BE2C (cell line): ENCODE measurements around the gene FKRP.

Experiments used
- DNase-seq: peaks from one replicate; pipeline ENCODE4 v3.0.0-alpha.2; 2020
- H3K27me3 ChIP-seq: fragments of 250-450 bp; sonication (Bioruptor Pico); 2 replicates; pipeline ENCODE4 v1.5.1; 2020; ENCODE audit warnings: mild to moderate bottlenecking
- H3K36me3 ChIP-seq: fragments of 250-450 bp; sonication (Bioruptor Pico); 2 replicates; pipeline ENCODE4 v1.5.1; 2020; ENCODE audit warnings: mild to moderate bottlenecking
- H3K4me1 ChIP-seq: fragments of 250-450 bp; sonication (Bioruptor Pico); 2 replicates; pipeline ENCODE4 v1.5.1; 2020
- H3K4me3 ChIP-seq: 2 replicates; pipeline ENCODE4 v1.5.1; 2011; ENCODE audit warnings: low read depth, low read length
- H3K9me3 ChIP-seq: fragments of 250-450 bp; sonication (Bioruptor Pico); 2 replicates; pipeline ENCODE4 v1.5.1; 2020
- CTCF ChIP-seq: IDR thresholded peaks from 2 replicates; pipeline ENCODE4 v1.5.1; 2012; ENCODE audit warnings: mild to moderate bottlenecking, low read depth, low read length

FKRP gene

GRCh38 chr19:46726551-46726950, 19.3 kb upstream of the FKRP start:
- peaks cover 89% of the 10 kb centered on the region for H3K36me3 ChIP-seq
- no peaks in the 10 kb centered on the region for H3K9me3 ChIP-seq
- no peaks in the 10 kb centered on the region for H3K4me1 ChIP-seq
- no peaks in the 10 kb centered on the region for H3K27me3 ChIP-seq
- H3K4me3 ChIP-seq: no peak overlapping the region
- no peak for TF ChIP-seq CTCF
- no peak for DNase-seq

- Histone ChIP-seq H3K9me3 (no peaks in the 10 kb centered on the region), H3K27me3 (no peaks in the 10 kb centered on the region), H3K4me1 (no peaks in the 10 kb centered on the region), H3K36me3 (peaks cover 89% of the 10 kb centered on the region), H3K4me3 (no peak overlapping the region)
- no peak for DNase-seq
- no peak for TF ChIP-seq CTCF
These were observed 18.8 kb upstream of the FKRP start for GRCh38 chr19:46726971-46727501.

- Histone ChIP-seq H3K4me1 (no peaks in the 10 kb centered on the region), H3K4me3 (no peak overlapping the region), H3K36me3 (peaks cover 89% of the 10 kb centered on the region), H3K9me3 (no peaks in the 10 kb centered on the region), H3K27me3 (no peaks in the 10 kb centered on the region)
- no peak for TF ChIP-seq CTCF
- no peak for DNase-seq
These were observed 18.1 kb upstream of the FKRP start for GRCh38 chr19:46727757-46728156.

GRCh38 chr19:46728208-46728607, 17.6 kb upstream of the FKRP start:
- DNase-seq: no peak
- Histone ChIP-seq H3K4me3 (no peak overlapping the region), H3K9me3 (no peaks in the 10 kb centered on the region), H3K4me1 (no peaks in the 10 kb centered on the region), H3K27me3 (no peaks in the 10 kb centered on the region), H3K36me3 (peaks cover 89% of the 10 kb centered on the region)
- no peak for TF ChIP-seq CTCF

- Histone ChIP-seq H3K4me3 (no peak overlapping the region), H3K4me1 (no peaks in the 10 kb centered on the region), H3K27me3 (no peaks in the 10 kb centered on the region), H3K9me3 (no peaks in the 10 kb centered on the region), H3K36me3 (peaks cover 89% of the 10 kb centered on the region)
- DNase-seq: peak; percentile 86
- peak; percentile 91 for TF ChIP-seq CTCF
These were observed 17.0 kb upstream of the FKRP start for GRCh38 chr19:46728693-46729339.

GRCh38 chr19:46729696-46730095, 16.2 kb upstream of the FKRP start:
- Histone ChIP-seq H3K4me3 (no peak overlapping the region), H3K4me1 (no peaks in the 10 kb centered on the region), H3K36me3 (peaks cover 88% of the 10 kb centered on the region), H3K9me3 (no peaks in the 10 kb centered on the region), H3K27me3 (no peaks in the 10 kb centered on the region)
- no peak for TF ChIP-seq CTCF
- DNase-seq: no peak
